Stimulated activated CD8-positive, alpha-beta memory T cell treated with anti-CD3 and anti-CD28 coated beads, Interleukin-7, amount 100 ng/mL, for 1 hour (primary cell): ENCODE data around the gene VAMP2.
A peak's percentile ranks its signal among the peaks of the same experiment; 100 is the strongest.

Source experiments
- DNase-seq, 2 donors: peaks; one replicate each; pipeline ENCODE4 v3.0.0-alpha.2; 2020; ENCODE audit warnings: low read depth in 2 of 2

Gene VAMP2, protein sequence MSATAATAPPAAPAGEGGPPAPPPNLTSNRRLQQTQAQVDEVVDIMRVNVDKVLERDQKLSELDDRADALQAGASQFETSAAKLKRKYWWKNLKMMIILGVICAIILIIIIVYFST

DNA sequence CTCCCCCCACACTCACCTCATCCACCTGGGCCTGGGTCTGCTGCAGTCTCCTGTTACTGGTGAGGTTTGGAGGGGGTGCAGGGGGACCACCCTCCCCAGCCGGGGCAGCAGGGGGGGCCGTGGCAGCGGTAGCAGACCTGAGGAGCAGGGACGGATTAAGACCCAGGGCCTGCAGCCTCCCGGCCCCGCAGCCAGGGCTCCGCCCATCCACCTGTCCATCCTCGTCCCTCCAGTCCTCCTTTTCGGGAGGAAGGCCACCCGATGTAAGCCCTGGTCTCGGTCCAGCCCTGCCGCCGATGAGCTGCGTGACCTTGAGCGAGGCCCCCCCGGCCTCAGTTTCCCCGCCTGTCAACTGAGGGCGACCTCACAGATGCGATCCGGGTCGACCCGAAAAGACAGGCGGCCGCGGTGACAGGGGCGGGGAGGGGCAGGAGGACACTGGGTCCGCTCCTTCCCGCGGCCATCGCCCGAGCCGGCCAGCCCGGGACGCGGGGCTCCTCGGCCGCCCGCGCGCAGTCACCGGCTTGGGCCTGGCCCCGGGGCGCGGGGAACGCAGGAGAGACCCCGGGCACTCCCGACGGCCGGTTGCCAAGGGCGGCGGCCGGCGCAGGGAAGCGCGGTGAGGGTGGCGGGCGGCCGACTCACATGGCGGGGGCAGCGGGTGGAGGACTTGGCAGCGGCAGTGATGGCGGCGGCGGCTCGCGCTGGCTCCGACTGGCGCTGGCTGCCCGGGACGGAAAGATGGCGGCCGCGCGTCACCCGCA is at the start of gene VAMP2:
Gene VAMP2, minus strand, starts transcription at position 716 of the 764 bp plus-strand sequence. Its CDS starts 69 bp downstream, at position 647.
- peak; percentile 63 to 67 for DNase-seq

DNA sequence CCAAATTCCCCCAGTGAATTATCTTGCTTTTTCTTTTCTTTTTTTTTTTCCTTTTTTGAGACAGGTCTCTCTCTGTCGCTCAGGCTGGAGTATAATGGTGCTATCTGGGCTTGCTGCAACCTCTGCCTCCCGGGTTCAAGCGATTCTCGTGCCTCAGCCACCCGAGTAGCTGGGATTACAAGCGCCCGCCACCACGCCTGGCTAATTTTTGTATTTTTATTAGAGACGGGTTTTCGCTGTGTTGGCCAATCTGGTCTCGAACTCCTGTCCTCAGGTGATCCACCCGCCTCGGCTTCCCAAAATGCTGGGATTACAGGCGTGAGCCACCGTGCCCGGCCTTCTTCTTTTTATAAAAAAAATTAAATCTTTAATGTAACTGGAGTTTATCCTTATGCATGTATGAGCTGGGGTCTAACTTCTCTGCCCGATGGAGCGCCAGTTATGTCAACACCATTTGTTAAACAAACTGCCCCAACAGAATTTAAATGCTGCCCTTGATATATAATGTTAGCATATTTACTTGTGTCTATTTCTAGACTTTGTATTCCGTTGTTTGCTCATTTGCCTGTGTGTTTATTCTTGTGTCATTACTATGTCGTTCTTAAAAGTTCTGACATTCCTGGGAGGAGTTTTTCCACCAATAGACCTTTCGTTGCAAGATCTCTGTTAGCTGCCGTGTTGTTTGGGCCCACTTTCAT is 48.2 kb upstream of the VAMP2 start:
- DNase-seq = no peak

GRCh38 chr17:8209907-8210760 is 47.4 kb upstream of the VAMP2 start, which contains the start of gene AURKB:
AURKB (minus strand) TSS chr17:8210575; CDS start chr17:8210224, 351 bp downstream.
- peak; percentile 65 to 84 for DNase-seq

- DNase-seq = no peak
Observed at GRCh38 chr17:8206536-8206935, 43.8 kb upstream of the VAMP2 start.

DNA sequence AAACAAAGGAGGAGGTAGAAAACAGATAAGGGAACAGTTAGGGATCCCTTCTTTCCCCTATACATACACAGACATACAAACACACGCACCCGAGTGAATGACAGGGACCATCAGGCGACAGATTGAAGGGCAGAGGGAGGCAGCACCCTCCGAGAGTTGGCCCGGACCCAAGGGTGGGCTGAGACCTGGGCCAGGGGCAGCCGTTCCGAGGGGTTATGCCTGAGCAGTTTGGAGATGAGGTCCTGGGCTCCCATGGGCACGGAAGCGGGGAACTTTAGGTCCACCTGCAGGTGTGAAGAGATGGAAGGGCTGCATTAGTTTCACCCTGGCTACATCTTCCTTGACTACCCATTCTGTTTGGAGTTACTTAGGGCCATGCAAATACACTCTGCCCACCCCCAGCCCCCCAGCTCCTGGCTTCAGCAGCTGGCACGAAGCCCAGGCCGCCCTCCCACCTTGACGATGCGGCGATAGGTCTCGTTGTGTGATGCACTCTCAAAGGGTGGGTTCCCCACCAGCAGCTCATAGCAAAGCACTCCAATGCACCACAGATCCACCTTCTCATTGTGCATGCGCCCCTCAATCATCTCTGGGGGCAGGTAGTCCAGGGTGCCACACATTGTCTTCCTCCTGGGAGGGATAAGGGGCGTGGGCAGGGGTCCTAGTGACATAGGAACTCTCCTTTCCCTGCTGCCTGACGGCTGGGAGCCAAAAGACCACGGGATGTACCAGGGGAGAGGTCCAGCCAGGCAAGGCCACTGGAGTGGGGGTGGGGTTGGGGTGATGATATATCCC is 42.2 kb upstream of the VAMP2 start:
- DNase-seq = no peak

GRCh38 chr17:8192070-8192815 is 29.5 kb upstream of the VAMP2 start:
- DNase-seq = no peak

- DNase-seq = no peak
Observed at GRCh38 chr17:8190506-8190905, 27.8 kb upstream of the VAMP2 start.

- DNase-seq = peak; percentile 85 to 90
Observed at GRCh38 chr17:8189711-8190477, 27.1 kb upstream of the VAMP2 start, which contains the start of gene BORCS6. BORCS6 (minus strand) TSS chr17:8190180; CDS start chr17:8190140, 40 bp downstream.

DNA sequence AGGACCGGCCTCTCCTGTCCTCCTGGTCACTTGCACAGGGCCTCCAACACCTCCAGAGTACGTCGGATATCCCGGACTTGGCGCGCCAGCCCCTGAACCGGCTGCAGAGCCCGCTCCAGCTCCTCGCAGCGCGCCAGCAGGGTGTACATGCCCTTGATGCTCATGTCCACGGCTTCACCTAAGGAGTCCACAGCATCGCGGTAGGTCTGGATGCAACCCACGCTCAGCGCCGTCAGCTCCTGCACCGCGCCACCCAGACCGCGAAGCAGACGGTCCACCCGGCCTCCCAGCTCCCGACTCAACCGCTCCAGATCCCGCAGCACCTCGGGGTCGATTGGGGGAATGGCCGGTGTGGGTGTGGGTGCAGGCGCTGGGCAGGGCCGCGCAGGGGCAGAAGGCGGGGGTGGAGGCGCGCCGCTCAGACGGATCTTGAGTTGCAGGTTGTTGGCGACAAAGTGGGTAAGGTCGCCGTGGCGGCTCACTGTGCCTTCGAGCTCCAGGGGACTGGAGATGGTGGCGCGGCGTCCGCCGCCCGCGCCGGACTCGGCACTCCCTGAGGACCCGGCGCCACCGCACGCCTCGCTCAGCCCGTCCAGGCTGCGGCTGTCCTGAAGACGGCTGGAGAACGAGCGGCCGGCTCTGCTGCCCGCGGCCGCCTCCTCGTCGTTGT is 26.4 kb upstream of the VAMP2 start:
- no peak for DNase-seq

DNA sequence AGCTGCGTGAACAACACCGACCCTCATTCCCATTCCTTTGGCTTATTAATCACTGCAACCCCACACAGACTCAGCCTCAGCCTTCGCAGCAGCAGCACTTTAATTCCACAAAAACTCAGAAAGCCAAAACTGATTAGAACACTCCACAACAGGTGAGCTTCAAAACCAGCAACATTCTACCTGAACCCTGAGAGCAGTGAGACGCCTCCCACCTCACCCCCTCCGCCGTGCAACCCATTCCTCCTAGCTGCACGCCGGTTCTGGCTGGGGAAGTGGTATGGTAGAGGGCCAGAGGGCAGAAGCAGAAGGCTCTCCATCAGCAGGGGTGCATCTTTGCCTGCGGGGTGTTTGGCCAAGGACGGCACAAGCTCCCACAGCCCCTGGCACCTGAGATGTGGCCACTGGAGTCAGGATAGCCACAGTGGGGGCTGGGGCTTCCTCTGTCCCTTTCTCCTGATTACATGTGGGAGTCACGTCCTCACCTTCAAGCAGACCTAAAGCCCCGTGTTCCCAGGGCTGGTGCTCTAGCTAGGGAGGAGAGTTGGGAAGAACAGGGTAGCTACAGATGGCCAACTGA is 25.6 kb upstream of the VAMP2 start:
- no peak for DNase-seq

DNA sequence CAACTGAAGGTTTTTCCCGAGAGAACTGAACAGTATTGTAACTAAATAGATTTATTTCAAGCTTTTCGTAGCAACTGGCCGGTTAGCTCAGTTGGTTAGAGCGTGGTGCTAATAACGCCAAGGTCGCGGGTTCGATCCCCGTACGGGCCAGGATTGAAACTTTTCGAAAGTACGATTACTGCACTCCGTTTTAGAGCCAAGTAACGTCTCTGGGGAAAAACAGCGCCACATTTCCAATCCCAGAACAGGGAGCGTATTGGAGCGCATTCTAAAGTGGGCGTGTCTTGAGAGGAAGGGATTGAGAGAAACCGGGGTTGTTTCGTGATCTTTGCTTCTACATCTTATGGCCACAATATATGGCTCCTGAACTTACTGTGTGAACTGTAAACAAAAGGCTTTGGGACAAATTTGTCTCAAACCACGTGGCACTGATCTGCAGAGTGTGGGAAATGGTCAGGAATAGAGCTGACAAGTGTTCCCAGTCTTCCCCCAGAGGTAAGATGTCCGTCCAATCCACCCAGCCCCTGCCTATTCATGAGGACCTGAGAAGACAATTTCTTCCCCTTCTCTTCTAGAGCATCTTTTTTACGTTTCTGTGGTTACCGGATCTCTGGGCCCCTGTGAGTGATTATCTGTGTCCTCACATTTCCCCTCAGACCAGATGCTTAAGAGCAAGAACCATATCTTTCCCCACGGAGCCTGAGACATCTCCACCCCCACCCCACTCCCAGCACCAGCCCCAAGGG is 24.9 kb upstream of the VAMP2 start:
- peak; percentile 79 to 86 for DNase-seq

DNA sequence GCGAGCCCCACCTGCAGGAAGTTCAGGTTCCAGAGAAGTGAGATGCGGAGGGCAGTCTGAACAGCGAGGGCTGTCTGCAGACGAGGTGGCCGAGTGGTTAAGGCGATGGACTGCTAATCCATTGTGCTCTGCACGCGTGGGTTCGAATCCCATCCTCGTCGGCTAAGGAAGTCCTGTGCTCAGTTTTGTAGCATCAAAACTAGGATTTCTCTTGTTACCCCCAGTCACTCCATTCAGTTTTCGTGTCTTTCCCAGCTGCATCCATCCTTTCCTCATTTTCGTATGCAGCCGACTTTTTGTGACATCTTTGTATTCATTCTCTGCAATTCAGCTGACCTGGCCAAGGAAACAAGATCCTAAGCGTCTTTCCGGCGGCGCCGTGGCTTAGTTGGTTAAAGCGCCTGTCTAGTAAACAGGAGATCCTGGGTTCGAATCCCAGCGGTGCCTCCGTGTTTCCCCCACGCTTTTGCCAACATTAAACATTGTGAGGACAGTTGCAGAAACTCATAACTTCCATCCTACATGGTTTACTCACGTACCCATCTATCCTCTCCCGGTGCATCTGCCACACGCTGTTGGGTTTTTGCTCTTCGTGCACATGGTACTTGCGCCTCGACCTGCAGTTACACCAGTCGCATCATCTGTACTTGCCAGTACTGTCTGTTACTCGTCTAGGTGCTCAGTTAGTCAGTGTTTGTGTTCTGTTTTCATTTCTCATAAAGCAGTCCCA is 24.2 kb upstream of the VAMP2 start:
- DNase-seq = peak; percentile 80 to 82

DNA sequence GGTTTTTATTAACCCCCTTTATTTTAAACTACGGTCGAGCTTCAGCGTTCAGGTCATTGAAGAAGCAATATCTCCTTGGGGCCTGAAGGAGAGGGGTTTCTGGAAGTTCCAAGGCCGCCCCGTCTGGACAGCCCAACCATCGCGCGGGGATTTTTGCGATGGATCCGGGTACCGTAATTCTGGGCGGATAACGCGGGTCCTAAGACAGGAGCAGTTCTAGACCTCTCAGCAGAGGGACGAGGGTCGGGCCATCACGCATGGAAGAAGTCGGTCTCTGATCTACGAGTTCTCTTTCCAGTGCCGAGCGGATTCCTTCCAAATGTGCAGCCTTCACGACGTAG is 23.7 kb upstream of the VAMP2 start:
- no peak for DNase-seq

DNA sequence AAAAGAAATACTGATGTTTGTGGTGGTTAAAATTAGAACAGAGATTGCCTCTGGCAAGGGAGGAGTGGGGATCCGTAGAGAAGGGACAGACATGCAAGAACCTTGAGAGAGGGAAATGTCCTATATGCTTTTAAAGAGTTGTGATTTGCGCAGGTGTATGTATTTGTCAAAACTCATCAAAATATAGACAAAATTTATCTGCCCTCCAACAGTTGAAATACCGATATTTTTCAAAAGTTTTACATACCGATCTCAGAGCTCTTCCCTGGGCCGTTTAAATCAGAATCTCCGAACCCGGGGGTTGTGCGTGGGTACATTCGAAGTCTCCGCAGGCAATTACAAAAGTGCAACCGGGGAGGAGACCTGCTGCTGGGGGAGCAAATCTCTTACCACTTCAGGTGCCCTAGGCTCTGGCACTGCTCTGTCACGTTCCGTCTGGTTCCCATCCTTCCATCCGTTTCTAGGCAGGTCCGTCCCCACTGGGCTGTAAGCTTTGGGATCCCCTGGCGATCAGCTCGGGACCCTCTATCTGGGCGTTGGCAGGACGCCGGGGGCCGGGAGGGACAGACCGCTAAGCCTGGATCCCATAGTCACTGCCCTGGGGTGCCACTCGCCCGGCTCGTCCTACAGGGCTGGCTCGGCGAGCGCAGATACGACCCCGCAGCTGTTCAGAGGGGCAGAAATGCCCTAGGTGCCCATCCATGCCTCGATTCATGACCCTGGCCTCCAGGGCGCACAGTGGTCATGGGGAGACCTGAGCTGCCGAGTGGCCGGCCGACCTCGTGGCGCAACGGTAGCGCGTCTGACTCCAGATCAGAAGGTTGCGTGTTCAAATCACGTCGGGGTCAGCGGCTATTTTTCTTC is 23.1 kb upstream of the VAMP2 start:
- peak; percentile 90 for DNase-seq

GRCh38 chr17:8176998-8177731 is 14.4 kb upstream of the VAMP2 start:
- no peak for DNase-seq
